Activated CD8-positive, alpha-beta memory T cell treated with anti-CD3 and anti-CD28 coated beads for 1 hour (primary cell): ENCODE data around the gene LMOD1.

Experiments used
- DNase-seq, 2 donors: peaks; one replicate each; pipeline ENCODE4 v3.0.0-alpha.2; 2020; ENCODE audit warnings: low read depth in 1 of 2; ENCODE audit errors: extremely low read depth in 1 of 2

Gene LMOD1

GRCh38 chr1:201895120-201895665 is 51.2 kb downstream of the LMOD1 start:
- DNase-seq = no peak

GRCh38 chr1:201894343-201895119 is 51.8 kb downstream of the LMOD1 start:
- DNase-seq = no peak

- DNase-seq = no peak
Measured at GRCh38 chr1:201893431-201893830, 52.9 kb downstream of the LMOD1 start.

- no peak for DNase-seq
Measured at GRCh38 chr1:201892211-201892610, 54.1 kb downstream of the LMOD1 start.

GRCh38 chr1:201891451-201892045 is 54.8 kb downstream of the LMOD1 start:
- DNase-seq = no peak

GRCh38 chr1:201890806-201891450 is 55.4 kb downstream of the LMOD1 start:
- no peak for DNase-seq

GRCh38 chr1:201890223-201890622 is 56.1 kb downstream of the LMOD1 start:
- no peak for DNase-seq

GRCh38 chr1:201889090-201889968 is 57.0 kb downstream of the LMOD1 start:
- DNase-seq = no peak

- DNase-seq = no peak
Measured at GRCh38 chr1:201888282-201889089, 57.9 kb downstream of the LMOD1 start, which contains the start of gene SHISA4. SHISA4 (plus strand) TSS chr1:201888898; CDS start chr1:201888995, 97 bp downstream.

- DNase-seq = no peak
Measured at GRCh38 chr1:201887116-201887866, 59.1 kb downstream of the LMOD1 start.

- no peak for DNase-seq
Measured at GRCh38 chr1:201886103-201886885, 60.1 kb downstream of the LMOD1 start.

- DNase-seq = no peak
Measured at GRCh38 chr1:201885531-201886075, 60.7 kb downstream of the LMOD1 start.

GRCh38 chr1:201884425-201884824 is 61.9 kb downstream of the LMOD1 start:
- no peak for DNase-seq

- DNase-seq = no peak
Measured at GRCh38 chr1:201883786-201884185, 62.6 kb downstream of the LMOD1 start.

GRCh38 chr1:201883266-201883665 is 63.1 kb downstream of the LMOD1 start:
- no peak for DNase-seq

GRCh38 chr1:201882665-201883132 is 63.6 kb downstream of the LMOD1 start:
- DNase-seq = no peak

- DNase-seq = no peak
Measured at GRCh38 chr1:201881617-201882016, 64.7 kb downstream of the LMOD1 start.
